ENCODE data around the gene MACROD1.

MACROD1 gene

GRCh38 chr11:64031001-64031400 lies 134.9 kb downstream of the MACROD1 start:
- no peak for DNase-seq

DNA sequence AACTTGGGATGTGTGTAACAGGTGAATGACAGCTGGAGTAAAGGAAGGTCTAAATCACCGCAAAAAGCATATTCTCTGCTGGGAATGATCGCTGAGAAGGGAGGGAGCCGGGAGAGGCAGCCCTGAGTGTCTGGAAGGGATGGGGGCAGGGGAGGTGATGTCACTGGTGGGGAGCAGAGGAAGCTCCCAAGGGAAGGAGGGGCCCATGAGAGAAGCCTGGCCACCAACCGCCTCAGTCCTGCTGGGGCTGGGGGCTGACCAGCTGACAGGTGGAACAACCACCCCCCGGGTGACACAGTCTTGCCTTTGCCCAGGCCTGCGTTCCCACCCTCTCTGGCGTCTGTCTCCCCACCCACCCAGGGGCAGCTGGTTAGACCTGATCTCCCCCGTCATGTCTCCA lies 136.1 kb downstream of the MACROD1 start:
- no peak for DNase-seq

DNA sequence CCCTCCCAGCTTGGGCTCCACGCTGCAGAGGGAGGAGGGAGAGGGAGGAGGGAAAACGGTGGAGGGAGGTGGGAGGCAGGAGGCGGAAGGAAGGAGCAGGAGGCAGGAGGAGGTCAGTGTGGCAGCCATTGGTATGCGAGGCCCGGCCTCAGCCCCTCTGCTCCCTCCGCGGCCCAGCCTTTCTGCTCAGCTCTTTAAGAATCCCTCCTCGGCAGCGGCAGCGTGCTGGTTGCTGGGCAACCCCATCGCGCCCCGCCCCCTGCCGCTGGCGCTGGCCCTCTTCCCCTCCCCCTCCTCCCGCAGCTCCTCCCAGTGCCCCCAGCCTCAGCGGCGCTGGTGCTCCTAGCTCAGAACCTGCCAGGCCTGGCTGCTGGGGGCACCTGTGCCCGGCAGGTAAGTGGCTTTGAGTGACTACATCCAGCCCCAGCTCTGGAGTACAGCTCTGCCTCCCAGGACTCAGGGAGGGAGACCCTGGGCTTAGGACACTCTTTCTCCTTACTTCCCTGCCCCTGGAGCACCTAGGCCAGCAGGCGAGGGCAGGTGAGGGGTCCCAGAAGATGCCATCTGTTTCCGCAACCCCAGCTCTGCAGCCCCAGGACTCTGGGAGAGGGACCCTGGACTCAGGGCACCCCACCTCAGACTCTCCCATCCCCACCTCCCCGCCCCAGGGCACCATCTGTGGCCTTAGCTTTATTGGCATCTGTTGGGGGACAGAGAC lies 137.4 kb downstream of the MACROD1 start:
- DNase-seq, result peak; percentile 46

DNA sequence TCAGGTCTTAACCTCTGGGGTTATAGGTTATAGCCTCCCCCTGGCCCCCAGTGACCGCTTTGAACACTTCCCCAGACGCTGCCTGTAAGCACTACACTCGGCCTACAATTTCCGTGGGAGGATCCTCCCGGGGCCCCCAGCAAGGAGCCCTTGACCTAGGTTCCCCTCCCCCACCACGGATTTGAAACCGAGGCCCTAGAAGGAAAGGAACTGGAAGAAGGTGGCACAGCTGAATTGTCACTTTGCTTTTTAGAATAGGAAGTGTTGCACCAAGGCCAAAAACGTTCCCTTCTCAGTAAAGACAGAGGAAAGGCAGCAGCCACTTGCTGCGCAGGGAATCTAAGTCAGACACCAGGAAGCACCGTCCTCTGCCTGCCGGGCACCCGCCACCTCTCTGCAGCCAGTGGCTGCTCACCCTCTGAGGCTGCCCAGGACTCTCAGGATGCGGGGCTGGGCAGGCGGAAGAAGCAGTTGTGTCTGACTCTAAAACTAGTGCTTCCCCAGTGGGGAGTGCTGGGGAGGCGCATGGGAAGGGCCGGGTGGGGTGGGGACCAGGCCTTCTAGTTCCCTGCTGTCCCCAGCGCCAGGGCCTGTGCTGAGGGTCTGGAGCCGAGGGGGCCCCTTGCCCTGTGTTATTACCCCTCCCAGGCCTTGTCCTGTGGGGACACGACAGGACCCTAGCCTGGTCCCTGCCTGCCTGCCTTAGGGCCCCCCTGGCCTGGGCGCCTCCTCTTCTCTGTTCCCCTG lies 138.1 kb downstream of the MACROD1 start:
- no peak for DNase-seq

GRCh38 chr11:64026575-64027205 lies 139.2 kb downstream of the MACROD1 start:
- DNase-seq, result no peak

GRCh38 chr11:64025205-64025604 lies 140.7 kb downstream of the MACROD1 start:
- DNase-seq, result no peak

DNA sequence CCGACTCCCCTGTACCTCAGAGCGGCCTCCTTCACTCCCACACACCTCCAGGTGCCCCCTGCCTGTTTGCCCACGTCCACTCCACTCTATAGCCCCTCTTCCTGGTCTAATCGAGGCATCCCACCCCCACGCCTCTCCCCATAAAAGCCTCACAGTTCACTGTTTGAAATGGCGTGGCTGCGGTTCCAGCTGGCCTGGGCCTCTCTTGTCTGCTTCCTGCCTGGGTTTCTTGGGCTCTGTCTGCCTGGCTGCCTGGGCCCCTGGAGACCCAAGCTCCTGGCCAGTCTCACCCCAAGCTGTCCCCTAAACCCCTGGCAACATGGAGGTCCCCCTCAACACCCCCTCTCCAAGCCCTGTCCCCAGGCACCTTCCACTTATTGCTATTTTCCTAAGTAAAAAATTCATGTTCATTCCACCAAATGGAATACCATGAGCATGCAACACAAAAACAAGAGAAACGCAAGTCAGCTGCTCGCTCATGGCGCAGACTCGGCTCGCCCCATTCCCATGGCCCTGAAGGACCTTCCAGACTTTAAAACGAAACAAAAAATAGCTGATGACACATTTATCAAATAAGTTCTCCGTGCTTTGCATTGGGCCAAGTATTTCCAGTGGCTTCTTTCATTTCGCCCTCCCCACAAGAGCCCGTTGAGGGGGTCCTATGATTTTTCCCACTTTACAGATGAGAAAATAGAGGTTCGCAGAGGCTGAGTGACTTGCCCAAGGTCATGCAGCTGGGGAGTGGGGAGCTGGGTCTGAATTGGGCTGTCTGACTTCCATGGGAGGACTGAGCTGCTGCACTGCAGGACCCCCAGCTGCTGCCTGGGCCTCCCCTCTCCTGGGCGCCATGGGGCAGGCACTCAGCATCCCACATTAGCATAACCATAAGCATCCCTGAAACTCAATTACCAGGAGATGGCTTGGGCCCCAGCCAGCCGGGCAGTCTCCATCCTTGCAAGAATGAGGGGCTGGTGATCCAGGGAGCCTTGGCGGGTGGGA lies 141.9 kb downstream of the MACROD1 start:
- DNase-seq, result no peak

DNA sequence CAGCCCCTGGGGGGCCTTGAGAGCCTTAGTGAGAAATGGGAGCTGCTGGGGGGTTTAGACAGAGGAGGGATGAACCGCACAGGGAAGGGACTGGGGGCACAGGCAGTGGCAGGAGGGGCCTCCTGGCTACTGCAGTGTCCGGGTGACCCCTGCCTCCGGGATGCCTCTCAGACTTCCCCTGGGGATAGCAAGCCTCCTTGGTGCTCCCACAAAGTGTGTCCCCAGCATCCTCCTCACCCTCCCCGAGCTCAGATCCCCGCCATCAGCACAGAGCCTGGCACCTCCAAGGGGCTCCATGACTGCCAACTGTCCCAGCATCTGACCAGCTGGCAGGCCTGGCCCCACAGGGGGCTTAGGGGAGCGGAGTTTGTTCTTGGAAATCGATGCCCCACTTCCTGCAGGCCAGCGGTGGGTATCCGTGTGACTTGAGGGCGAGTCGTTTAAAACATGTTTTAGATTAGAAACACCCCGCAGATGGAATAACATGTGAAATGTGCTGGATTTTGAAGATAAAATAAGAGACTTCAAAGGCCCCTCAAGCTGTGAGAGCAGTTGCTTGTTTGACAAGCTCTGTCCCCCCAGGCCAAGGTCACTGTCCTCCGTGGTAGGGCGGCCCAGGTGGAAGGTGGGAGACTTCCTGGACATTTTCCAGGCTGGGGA lies 143.7 kb downstream of the MACROD1 start:
- no peak for DNase-seq

DNA sequence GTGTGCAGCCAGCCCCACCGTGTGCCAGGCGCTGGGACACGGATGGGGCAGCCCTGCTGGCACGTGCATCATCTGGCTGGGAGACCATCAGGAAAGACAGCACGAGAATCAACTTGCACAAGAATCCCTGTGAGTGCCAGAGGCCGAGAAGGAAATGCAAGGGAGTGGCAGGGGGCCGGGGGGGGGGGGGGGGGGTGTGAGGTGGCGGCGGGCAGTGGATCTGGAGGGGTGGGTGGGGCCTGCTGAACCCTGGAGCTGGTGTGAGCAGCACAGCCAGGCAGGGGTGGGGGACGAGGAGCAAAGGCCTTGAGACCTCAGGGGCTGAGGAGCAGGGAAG lies 144.2 kb downstream of the MACROD1 start:
- no peak for DNase-seq

DNA sequence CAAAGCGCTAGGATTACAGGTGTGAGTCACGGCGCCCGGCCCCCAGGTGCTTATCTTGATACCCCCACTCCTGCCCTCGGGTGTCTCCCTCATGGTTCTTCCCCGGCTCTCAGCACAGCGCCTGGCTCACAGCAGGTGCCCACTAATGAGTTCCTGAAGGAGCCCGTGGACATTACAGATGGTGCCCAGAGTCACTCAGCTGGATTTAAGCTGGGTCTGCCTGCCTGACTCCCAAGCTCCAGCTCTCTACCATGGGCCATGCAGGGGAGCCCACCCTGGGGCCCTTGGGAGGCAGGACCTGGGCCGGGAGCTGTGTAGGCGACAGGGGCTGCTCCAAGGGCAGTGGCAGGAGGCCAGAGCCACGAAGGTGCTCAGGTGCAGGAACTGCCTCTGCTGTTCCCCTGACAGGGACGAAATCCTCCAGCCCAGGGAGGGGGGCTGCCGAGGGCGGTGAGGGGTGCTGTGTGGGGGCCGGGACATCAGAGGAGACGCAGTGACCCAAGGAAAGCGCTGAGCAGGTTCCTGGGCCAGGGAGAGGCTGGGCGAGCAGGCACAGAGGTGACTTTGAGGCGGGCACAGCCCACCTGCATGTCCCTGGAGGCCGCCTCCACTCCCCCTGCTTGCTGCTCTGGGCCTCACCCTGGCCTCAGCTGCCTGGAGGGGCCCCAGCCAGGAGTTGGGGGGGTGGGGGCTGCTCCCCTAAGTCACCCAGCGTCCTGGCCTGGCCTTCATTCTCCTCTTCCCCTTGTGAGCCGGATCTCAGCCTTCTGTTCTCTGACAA lies 144.7 kb downstream of the MACROD1 start:
- DNase-seq, result no peak

DNA sequence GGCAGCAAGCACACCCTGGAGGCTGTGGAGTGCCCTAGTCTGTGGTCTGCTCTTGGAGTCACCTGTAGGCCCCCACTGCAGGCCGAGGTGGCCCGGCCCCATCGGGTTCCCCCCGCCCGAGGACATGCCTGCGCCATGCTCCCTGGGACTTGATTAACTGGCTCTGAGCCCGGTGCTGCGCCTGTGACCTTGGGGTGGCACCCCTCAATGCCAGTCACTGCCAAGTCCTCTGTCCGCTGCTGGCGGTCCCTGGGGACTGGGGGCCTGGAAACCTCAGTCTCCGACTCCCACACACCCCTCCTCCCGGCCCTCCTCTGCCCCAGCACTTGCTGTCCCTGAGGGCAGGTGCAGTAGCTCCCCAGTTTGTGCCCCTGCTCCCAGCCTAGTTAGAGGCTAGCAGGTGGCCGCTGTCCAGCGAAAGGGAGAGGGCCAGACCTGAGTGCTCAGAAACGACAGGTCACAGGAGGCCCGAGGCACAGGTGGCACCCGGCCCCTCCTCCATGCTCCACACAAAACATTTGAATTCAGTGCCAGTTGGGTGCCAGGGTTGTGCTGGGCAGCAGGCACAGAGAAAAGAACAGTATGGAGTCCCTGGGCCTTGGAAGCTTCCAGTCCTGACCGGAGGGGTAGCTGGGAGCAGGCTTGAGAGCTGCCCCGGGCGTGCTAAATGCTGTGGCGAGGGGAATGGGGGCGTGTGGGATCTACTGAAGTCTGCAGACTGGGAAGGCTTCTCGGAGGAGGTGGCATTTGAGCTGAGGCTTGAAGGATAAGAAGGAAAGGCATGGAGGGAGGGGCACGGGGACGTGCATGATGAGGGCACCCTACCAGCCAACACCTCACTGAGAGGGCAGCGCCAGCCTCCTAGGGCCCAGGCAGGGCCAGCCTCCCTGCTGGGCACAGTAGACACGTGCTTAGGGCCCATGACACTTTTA lies 146.5 kb downstream of the MACROD1 start:
- no peak for DNase-seq

- DNase-seq, result no peak
Observed at GRCh38 chr11:64018310-64018709, 147.6 kb downstream of the MACROD1 start.

- no peak for DNase-seq
Observed at GRCh38 chr11:64017945-64018224, 148.0 kb downstream of the MACROD1 start.

- DNase-seq, result no peak
Observed at GRCh38 chr11:64015935-64016845, 149.7 kb downstream of the MACROD1 start.

DNA sequence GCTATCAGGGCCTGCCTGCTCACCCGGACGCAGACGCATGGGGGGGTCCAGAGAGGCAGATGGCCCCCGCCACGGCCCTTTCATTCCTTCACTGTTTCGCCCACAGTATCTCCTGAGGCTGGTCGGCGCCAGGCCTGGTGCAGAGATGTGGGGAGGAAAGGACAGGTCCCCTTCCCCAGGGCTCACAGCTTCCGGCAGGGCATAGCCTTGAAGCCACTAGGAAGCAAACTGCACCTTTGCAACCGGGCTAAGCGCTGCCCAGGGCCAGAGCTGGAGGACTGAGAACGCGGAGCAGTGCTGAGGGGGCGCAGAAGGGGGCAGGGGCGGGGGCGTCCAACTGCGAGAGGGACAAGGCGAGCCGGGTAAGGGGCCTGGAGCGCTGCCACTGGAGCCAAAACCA lies 150.4 kb downstream of the MACROD1 start:
- DNase-seq, result no peak

DNA sequence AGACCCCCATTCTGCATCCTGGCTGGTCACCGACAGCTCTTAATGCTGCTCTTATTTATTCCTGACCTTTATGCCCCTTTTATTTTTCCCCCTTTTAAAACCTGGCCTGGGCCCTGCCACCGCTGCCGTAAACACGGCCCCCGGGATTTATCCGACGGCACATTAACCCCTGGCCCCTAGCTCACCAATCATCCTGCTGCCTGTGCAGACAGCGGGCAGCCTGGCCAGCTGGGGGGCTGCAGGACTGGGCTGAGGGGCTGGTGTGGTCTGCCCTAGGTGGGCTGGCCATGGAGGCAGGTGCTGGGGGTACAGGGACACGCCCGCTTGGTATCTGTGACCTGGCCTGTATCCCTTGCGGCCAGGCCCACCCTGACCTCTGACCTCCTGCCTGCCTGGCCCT lies 151.6 kb downstream of the MACROD1 start:
- no peak for DNase-seq

- no peak for DNase-seq
Observed at GRCh38 chr11:64013141-64013896, 152.6 kb downstream of the MACROD1 start.

DNA sequence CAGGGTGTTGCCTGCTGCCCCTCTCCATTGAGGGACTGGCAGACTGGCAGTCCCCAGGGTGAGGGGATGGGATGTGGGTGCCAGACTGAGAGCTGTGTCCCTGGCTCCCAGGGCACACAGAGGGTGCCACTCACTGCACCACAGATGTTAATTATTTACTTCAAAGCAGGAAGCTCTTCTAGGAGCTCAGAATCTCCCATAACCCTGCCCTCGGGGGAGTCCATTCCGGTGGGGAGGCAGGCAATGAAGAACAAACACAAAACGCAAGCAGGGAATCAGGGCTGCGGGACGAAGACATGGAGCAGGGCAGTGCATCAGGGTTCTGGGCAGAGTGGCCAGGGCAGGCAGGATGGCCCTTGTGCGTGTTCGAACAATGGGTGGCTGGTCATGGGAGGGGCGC lies 154.5 kb downstream of the MACROD1 start:
- DNase-seq, result no peak
